ENCODE measurements around the gene DBN1.

DNA sequence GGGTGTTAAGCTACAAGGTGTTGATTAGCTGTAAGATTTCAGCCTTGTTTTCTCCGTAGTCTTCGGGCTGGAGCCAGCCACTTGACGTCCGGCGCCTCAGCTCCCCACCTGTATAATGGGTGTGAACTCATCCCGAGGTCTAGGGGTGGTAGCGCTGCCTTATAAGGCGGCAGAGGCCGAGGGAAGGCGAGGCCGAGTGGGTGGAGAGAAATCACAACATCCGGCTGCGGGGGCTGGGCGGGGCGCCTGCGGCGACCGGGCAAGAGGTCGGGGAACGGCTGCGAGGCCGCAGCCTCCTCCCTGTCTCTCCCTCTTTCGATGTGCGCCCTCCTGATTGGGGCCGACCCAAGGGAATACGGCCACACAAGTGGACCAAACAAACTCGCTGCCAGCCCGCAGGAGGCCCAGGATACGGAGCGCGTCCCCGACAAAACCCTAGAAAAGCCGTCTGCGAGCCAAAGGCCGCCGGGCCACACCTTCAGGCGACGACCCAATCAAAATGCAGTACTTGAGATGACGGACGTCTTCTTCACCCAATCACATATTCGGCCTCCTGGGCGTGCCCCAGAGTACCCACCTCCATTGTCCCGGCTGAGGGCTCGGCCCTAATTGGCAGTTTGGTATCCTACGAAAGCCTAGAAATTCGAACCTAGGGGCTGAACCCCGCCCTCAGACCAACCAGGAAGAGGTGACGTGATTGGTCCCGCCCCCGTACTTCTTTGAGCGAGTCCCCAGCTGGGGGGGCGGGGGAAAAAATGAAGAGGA, 47.5 kb downstream of the DBN1 start:
- TF ChIP-seq, protein P1, sequence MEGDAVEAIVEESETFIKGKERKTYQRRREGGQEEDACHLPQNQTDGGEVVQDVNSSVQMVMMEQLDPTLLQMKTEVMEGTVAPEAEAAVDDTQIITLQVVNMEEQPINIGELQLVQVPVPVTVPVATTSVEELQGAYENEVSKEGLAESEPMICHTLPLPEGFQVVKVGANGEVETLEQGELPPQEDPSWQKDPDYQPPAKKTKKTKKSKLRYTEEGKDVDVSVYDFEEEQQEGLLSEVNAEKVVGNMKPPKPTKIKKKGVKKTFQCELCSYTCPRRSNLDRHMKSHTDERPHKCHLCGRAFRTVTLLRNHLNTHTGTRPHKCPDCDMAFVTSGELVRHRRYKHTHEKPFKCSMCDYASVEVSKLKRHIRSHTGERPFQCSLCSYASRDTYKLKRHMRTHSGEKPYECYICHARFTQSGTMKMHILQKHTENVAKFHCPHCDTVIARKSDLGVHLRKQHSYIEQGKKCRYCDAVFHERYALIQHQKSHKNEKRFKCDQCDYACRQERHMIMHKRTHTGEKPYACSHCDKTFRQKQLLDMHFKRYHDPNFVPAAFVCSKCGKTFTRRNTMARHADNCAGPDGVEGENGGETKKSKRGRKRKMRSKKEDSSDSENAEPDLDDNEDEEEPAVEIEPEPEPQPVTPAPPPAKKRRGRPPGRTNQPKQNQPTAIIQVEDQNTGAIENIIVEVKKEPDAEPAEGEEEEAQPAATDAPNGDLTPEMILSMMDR (IDR thresholded peaks at IDR 0.05; ENCODE audit: insufficient read depth, low read depth, low read length) = no peak
- no peak for TF ChIP-seq EZH2 (IDR thresholded peaks at IDR 0.05; ENCODE audit: insufficient read depth, low read length)

All from astrocyte (in vitro differentiated cells and primary cell).